CD1c-positive myeloid dendritic cell (primary cell): Measurements from ENCODE around the gene SLC25A25.
A peak's percentile ranks its signal among the peaks of the same experiment; 100 is the strongest.
"Not testable (repeated sequence)": the region's sequence is repeated elsewhere in the genome, so short reads cannot be mapped to it uniquely, and the experiment has no call there.

Experiments
- DNase-seq: peaks from one replicate; pipeline ENCODE4 v3.0.0-alpha.2; 2016; ENCODE audit errors: extremely low spot score

The SLC25A25 gene

GRCh38 chr9:128067645-128068385, at the start of gene SLC25A25:
Gene SLC25A25 (plus strand): TSS chr9:128068232. CDS start chr9:128068320, 88 bp downstream.
- peak; percentile 100 for DNase-seq

DNA sequence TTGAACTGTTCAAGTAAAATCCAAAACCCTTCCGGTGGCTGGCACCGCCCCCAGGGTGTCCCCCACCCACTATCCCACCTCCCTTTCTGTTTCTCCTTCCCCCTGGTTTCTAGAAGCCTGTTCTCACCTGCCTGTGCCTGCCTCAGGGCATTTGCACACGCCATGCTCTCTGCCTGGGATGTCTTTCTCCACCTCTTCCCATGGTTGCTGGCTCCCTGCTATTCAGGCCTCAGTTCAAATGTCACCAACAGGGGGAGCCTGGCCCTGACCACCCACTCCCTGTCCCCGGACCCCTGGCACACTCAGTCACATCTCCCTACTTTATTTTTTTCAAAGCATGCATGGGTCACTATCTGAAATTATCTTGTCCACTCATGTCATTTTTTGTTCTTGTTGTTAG, 47.3 kb upstream of the SLC25A25 start:
- no peak for DNase-seq

DNA sequence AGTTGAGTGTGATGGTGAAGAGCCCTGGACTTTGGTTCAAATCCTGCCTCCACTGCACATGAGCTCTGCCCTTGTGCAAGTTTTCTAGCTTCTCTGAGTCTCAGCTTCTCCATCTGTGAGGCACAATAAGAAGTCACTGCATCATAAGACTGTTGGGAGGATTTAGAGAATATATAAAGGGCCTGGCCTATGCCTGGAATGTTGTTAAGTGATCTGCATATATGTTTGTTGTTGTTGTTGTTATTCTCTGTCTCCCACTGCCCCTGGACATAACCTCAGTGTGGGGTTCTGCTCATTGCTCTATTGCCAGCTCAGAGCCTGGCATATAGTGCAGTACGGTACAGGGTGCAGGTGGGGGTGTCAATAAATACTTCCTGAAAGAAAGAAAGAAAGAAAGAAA, 46.9 kb upstream of the SLC25A25 start:
- DNase-seq = no peak

DNA sequence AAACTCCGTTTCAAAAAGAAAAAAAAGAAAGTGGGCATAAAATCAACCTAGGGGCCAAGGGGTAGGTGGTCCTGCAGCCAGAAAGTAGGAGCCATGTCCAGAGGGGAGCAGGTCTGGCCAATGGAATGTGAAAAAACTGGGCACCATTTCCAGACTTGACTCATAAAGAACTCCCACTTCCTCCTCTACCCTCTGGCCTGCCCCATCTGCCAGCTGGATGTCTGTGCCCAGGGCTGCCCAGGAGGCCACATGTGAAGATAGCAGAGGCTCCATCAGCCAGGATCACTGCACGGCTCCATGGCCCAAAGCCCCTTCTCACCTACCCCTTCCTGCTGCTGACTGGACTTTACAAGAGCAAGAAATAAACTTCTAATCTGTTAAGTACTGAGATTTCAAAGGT, 45.1 kb upstream of the SLC25A25 start:
- DNase-seq = peak; percentile 51

GRCh38 chr9:128023671-128024070, 44.4 kb upstream of the SLC25A25 start:
- not testable (repeated sequence) for DNase-seq

- DNase-seq = no peak
Measured at GRCh38 chr9:128024761-128025308, 43.2 kb upstream of the SLC25A25 start.

- no peak for DNase-seq
Measured at GRCh38 chr9:128025736-128026135, 42.3 kb upstream of the SLC25A25 start.

DNA sequence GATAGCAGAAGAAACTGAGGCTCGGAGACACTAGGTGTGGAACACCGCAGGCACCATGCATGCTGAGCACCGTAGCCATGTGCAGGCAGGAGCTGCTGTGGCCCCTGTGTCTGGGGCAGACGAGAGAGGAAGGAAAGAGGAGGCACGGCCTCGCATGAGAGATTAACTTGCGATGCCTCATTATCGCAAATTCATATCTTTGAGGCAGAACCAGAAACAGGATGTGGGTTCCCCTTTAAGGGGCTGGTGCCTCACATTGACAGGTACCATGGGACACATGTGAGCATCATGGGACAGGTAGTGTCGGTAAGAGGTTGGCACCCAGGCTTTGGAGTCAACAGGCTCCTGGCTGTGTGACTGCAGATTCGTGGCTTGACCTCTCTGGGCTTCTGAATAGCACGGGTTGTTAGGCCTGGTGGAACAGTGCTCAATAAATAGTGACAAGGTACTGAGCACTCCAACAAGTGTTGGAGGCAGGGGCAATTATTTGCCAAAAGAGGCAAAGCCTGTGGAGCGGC, 41.7 kb upstream of the SLC25A25 start:
- peak; percentile 61 for DNase-seq

DNA sequence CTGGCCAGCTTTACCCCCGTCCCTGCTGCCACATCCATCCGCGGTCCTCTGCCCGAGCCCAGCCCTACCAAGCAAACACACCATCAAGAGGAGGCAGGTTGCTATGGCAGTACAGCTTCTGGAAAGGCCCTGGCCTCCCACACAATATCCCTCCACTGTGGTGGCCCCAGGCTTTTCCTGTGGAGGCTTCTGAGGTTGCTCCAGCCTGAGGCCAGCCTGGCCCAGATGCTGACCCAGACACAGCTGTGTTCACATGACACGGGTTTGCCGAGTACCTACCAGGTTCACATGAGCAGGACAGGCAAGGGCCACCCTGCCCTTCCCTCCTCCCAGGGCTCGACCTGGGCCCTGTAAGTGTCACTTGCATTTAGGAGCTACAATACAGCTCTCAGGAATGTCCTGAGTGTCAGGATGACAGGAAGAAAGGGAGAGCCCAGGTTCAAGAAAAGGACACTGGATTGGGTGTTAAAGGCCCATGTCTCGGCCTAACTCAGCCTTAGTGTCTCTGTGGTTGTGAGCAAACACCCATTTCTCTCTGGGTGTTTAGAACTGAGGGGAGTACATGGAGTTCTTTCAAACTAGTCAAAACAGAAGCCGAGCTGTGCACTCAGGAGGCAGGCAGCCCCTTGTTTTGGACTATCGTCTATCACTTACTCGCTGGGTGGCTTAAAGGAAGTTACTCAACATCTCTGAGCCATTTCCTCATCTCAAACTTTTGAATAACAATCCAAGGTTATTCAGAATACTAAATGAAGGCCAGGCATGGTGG, 41.1 kb upstream of the SLC25A25 start:
- DNase-seq = peak; percentile 63

DNA sequence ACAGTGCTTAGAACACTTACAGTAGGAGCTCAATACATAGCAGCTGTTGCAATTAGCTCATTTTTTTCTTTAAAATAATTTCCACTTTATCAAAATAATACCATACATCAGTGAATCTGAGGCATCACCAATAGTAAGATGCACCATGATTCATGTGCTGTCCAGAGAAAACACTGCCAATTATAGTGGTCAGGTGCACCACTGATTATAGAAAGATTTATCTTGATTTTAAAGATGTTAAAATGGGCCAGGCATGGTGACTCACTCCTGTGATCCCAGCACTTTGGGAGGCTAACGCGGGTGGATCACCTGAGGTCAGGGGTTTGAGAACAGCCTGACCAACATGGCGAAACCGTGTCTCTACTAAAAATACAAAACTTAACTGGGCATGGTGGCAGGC, 40.3 kb upstream of the SLC25A25 start:
- no peak for DNase-seq

DNA sequence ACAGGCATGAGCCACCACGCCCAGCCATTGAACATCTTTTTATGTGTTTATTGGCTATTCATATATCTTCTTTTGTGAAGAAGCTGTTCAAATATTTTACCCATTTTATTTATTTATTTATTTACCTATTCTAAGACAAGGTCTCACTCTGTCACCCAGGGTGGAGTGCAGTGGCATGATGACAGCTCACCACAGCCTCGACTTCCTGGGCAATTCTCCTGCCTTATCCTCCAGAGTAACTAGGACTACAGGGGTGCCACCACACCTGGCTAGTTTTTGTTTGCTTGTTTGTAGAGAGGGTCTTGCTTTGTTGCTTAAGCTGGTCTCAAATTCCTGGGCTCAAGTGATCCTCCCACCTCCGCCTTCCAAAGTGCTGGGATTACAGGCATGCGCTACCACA, 34.4 kb upstream of the SLC25A25 start:
- DNase-seq = no peak

- peak; percentile 87 for DNase-seq
Measured at GRCh38 chr9:128034821-128035652, 33.0 kb upstream of the SLC25A25 start.

DNA sequence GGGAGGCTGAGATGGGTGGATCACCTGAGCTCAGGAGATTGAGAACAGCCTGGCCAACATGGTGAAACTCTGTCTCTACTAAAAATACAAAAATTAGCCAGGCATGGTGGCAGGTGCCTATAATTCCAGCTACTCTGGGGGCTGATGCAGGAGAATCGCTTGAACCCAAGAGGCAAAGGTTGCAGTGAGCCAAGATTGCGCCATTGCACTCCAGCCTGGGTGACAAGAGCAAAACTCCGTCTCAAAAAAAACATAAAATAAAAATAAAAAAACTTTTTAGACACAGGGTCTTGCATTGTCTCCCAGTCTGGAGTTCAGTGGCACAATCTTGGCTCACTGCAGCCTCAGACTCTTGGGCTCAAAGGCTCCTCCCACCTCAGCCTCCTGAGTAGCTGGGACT, 31.5 kb upstream of the SLC25A25 start:
- DNase-seq = not testable (repeated sequence)

DNA sequence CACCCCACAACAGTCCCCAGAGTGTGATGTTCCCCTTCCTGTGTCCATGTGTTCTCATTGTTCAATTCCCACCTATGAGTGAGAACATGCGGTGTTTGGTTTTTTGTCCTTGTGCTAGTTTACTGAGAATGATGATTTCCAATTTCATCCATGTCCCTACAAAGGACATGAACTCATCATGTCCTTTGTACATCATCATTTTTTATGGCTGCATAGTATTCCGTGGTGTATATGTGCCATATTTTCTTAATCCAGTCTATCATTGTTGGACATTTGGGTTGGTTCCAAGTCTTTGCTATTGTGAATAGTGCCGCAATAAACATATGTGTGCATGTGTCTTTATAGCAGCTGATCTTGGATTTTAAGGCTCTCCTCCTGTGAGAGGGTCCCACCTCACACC, 27.2 kb upstream of the SLC25A25 start:
- not testable (repeated sequence) for DNase-seq

GRCh38 chr9:128042043-128042442, 26.0 kb upstream of the SLC25A25 start:
- no peak for DNase-seq

- no peak for DNase-seq
Measured at GRCh38 chr9:128043467-128043868, 24.6 kb upstream of the SLC25A25 start.

DNA sequence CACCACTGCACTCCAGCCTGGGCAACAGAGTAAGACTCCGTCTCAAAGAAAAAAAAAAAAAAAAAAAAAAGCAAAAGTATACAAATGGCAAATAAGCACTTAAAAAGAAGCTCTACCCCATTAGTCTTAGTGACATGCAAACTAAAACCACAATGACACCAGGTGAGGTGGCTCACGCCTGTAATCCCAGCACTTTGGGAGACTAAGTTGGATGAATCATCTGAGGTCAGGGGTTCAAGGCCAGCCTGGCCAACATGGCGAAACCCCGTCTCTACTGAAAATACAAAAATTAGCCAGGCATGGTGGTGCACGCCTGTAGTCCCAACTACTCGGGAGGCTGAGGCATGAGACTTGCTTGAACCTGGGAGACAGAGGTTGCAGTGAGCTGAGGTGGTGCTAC, 22.6 kb upstream of the SLC25A25 start:
- not testable (repeated sequence) for DNase-seq

- no peak for DNase-seq
Measured at GRCh38 chr9:128045831-128046230, 22.2 kb upstream of the SLC25A25 start.

DNA sequence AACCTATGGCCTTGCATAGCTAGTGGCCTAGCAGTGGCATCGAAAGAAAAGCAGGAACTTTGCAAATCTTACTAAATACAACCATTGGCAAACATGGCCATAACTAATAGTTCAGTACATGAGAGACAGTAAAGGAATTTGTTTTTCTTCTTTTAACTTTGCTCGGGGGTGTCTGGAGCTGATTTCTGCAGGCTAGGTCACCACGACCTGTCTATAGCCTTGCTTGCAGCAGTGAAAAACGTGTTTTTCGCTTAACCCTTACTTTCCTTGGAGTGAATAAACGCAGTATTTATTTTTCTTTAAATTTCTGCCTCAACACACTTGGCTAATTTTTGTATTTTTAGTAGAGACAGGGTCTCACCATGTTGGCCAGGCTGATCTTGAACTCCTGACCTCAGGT, 20.8 kb upstream of the SLC25A25 start:
- no peak for DNase-seq

- no peak for DNase-seq
Measured at GRCh38 chr9:128048663-128049062, 19.4 kb upstream of the SLC25A25 start.

- DNase-seq = peak; percentile 15
Measured at GRCh38 chr9:128049843-128050242, 18.2 kb upstream of the SLC25A25 start.
